Erythroblast (primary cell): ENCODE measurements around the gene THYN1.

Source experiments
- DNase-seq, 2 experiments: peaks; one replicate each; lab custom pipeline; 2025; lab: John Stamatoyannopoulos, UW
- GATA1 ChIP-seq: IDR thresholded peaks from 2 replicates; pipeline ENCODE4 v1.6.1; 2011; ENCODE audit warnings: low read depth, mild to moderate bottlenecking, control low read depth, low read length, moderate library complexity
- POLR2A ChIP-seq: IDR thresholded peaks from 2 replicates; pipeline ENCODE4 v1.6.1; 2011; ENCODE audit warnings: mild to moderate bottlenecking, low read length

THYN1 gene

GRCh38 chr11:134202661-134203060, 50.5 kb downstream of the THYN1 start:
- DNase-seq, result no peak
- TF ChIP-seq GATA1 (no peak), POLR2A (no peak)

DNA sequence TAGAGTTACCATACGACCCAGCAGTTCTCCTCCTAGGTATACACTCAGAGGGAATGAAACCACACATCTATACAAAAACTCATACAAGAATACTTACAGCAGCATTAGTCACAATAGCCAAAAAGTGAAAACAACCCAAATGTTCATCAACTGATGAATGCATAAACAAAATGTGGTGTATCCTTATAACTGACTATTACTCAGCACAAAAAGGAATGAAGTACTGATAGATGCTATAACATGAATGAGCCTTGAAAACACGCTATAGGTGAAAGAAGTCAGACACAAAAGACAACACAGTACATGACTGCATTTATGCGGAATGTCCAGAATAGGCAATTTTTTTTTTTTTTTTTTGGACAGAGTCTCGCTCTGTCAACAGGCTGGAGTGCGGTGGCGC, 52.5 kb downstream of the THYN1 start:
- no peak for DNase-seq
- TF ChIP-seq GATA1 (no peak), POLR2A (no peak)

- no peak for TF ChIP-seq GATA1
- TF ChIP-seq POLR2A, result no peak
- no peak for DNase-seq
These were observed 53.6 kb downstream of the THYN1 start for GRCh38 chr11:134199531-134199930.
